Tibial nerve (tissue), 4 donors: ENCODE results near the gene WFDC1.

Experiments
- EP300 ChIP-seq, 2 donors: sonication (generic); formaldehyde crosslinking; IDR thresholded peaks; one replicate each; pipeline ENCODE4 v1.6.1; 2017; ENCODE audit warnings: antibody characterized with exemption in 2 of 2, mild to moderate bottlenecking in 1 of 2
- POLR2A ChIP-seq, 2 donors: fragments of 450-650 bp; IDR thresholded peaks; one replicate each; pipeline ENCODE4 v1.6.1; 2017; ENCODE audit warnings: antibody characterized with exemption in 2 of 2, mild to moderate bottlenecking in 2 of 2, moderate library complexity in 2 of 2
- TF ChIP-seq, protein P1 (sequence below), 5 experiments: fragments of 200-600 bp in 3 of 5; fragments of 450-650 bp in 2 of 5; sonication (generic) in 3 of 5; IDR thresholded peaks; one replicate each; pipeline ENCODE4 v1.5.1; 2016 to 2019; ENCODE audit warnings: antibody characterized with exemption in 5 of 5, mild to moderate bottlenecking in 3 of 5, moderate library complexity in 2 of 5

DNA sequence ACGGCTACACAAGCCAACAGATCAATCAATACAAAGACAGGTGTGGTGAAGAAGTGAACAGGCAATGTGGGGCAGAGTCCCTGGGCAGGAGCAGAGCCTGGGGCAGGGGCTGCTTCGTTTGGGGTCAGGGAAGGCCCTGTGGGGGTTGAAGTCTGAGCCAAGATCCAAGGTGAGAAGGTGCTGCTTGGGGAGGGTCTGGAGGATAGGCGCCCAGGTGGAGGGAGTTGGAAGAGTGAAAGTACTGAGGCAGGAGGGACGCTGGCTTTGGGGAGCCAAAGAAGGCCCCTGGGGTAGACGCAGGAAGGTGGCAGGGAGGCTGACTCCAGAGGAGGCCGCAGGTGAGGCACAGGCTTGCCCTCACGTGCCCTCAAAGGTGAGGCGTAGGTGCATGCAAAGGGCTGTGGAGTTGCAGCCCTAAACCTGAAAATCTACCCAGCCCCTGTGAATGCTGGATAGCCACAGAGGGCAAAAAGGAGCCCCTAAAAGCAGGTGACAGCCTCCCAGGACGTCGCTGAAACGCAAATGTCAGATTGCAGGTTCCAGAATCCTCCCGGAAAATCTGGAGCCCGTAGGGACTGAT is 33.3 kb downstream of the WFDC1 start:
- TF ChIP-seq, protein P1, sequence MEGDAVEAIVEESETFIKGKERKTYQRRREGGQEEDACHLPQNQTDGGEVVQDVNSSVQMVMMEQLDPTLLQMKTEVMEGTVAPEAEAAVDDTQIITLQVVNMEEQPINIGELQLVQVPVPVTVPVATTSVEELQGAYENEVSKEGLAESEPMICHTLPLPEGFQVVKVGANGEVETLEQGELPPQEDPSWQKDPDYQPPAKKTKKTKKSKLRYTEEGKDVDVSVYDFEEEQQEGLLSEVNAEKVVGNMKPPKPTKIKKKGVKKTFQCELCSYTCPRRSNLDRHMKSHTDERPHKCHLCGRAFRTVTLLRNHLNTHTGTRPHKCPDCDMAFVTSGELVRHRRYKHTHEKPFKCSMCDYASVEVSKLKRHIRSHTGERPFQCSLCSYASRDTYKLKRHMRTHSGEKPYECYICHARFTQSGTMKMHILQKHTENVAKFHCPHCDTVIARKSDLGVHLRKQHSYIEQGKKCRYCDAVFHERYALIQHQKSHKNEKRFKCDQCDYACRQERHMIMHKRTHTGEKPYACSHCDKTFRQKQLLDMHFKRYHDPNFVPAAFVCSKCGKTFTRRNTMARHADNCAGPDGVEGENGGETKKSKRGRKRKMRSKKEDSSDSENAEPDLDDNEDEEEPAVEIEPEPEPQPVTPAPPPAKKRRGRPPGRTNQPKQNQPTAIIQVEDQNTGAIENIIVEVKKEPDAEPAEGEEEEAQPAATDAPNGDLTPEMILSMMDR (IDR thresholded peaks at IDR 0.05) = no peak
- no peak for TF ChIP-seq POLR2A (IDR thresholded peaks at IDR 0.05)
- TF ChIP-seq EP300 (IDR thresholded peaks at IDR 0.05) = no peak
